Osteoblast (primary cell): ENCODE data around the gene SCARF1. TPM values are rescaled to one million over a fixed set of nuclear protein-coding genes. Genes with fewer than 3 reads are reported as not detected.
A peak's percentile ranks its signal among the peaks of the same experiment; 100 is the strongest.

Experiments used
- DNase-seq: peaks from one replicate; pipeline ENCODE4 v3.0.0; 2011; ENCODE audit warnings: low spot score, mixed read lengths; ENCODE audit not compliant: insufficient read length; ENCODE audit errors: missing footprints
- H2AFZ ChIP-seq: 2 replicates; pipeline ENCODE4 v1.6.0; 2011; ENCODE audit warnings: mild to moderate bottlenecking, low read length
- H3K27ac ChIP-seq: 2 replicates; pipeline ENCODE4 v1.5.1; 2011; ENCODE audit warnings: mild to moderate bottlenecking, low read depth, low read length, moderate library complexity
- H3K27me3 ChIP-seq: 2 replicates; pipeline ENCODE4 v1.6.0; 2012; ENCODE audit warnings: mild to moderate bottlenecking, control low read depth, inconsistent platforms, low read length, moderate library complexity; ENCODE audit not compliant: insufficient read depth
- H3K36me3 ChIP-seq: 2 replicates; pipeline ENCODE4 v1.5.1; 2011; ENCODE audit warnings: mild to moderate bottlenecking, low read length, control low read depth, moderate library complexity; ENCODE audit not compliant: insufficient read depth
- H3K4me1 ChIP-seq: 2 replicates; pipeline ENCODE4 v1.5.1; 2011; ENCODE audit warnings: mild to moderate bottlenecking, low read length, control low read depth, moderate library complexity; ENCODE audit not compliant: insufficient read depth
- H3K4me2 ChIP-seq: 2 replicates; pipeline ENCODE4 v1.6.0; 2011; ENCODE audit warnings: mild to moderate bottlenecking, low read length; ENCODE audit not compliant: insufficient read depth
- H3K4me3 ChIP-seq: fragments of 200-600 bp; sonication (generic); 3 replicates; pipeline ENCODE4 v1.5.1; 2012; ENCODE audit warnings: mild to moderate bottlenecking, low read length, inconsistent platforms; ENCODE audit not compliant: insufficient read depth
- H3K79me2 ChIP-seq: 2 replicates; pipeline ENCODE4 v1.6.0; 2012; ENCODE audit warnings: mild to moderate bottlenecking, low read length, control low read depth, inconsistent platforms; ENCODE audit not compliant: insufficient read depth
- H3K9me3 ChIP-seq: 2 replicates; pipeline ENCODE4 v1.5.1; 2011; ENCODE audit warnings: low read depth, low read length, control low read depth
- H4K20me1 ChIP-seq: 2 replicates; pipeline ENCODE4 v1.6.0; 2012; ENCODE audit warnings: mild to moderate bottlenecking, low read length, control low read depth; ENCODE audit not compliant: insufficient read depth
- CTCF ChIP-seq: IDR thresholded peaks from 2 replicates; pipeline ENCODE4 v1.5.1; 2011; ENCODE audit warnings: mild to moderate bottlenecking, low read depth, low read length, moderate library complexity; ENCODE audit errors: extremely low read depth
- total RNA-seq: library from RNA; depleted of rRNA; stranded (reverse); fragments of >200 nt; gene quantifications from 2 replicates; pipeline ENCODE4 v1.2.3, GENCODE V29; 2012

Gene SCARF1
- total RNA-seq, 1 donor: 1.4 TPM

- H4K20me1 ChIP-seq: no peaks in the 10 kb centered on the region
- no peaks in the 10 kb centered on the region for H3K27me3 ChIP-seq
- peak overlapping the region; percentile 60 for H3K27ac ChIP-seq
- peak; percentile 86 for DNase-seq
- H3K36me3 ChIP-seq: peaks cover 34% of the 10 kb centered on the region
- peak overlapping the region; percentile 93 for H3K4me2 ChIP-seq
- TF ChIP-seq CTCF: no peak
- peak overlapping the region; percentile 90 for H2AFZ ChIP-seq
- no peaks in the 10 kb centered on the region for H3K9me3 ChIP-seq
- H3K4me3 ChIP-seq: peak overlapping the region; percentile 79
- peaks cover 17% of the 10 kb centered on the region for H3K4me1 ChIP-seq
- no peaks in the 10 kb centered on the region for H3K79me2 ChIP-seq
Measured at GRCh38 chr17:1648173-1648962, 2.8 kb upstream of the SCARF1 start.

DNA sequence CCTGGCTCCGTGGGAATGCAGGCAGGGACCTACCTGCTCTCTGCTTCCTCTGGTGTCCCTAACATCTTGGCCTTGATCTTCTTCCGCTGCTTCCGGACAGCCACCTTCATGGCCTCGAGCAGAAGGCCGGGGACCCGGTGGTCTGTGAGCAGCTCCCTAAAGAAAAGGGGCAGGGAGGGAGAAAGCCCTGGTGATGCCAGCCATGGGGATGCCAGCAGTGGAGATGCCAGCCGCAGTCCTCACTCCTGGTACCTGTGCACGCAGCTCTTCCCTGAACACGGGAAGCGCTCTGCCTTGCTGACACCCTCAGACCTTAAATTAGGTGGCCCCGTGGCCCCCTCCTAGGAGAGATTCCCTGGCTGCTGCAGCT is 2.3 kb upstream of the SCARF1 start:
- Histone ChIP-seq H3K4me2 (peak overlapping the region; percentile 93), H3K36me3 (peaks cover 29% of the 10 kb centered on the region), H3K4me3 (no peak overlapping the region), H3K4me1 (peaks cover 17% of the 10 kb centered on the region), H2AFZ (no peak overlapping the region), H4K20me1 (no peaks in the 10 kb centered on the region), H3K27me3 (no peaks in the 10 kb centered on the region), H3K9me3 (no peaks in the 10 kb centered on the region), H3K27ac (no peak overlapping the region), H3K79me2 (no peaks in the 10 kb centered on the region)
- DNase-seq: peak; percentile 54
- no peak for TF ChIP-seq CTCF

GRCh38 chr17:1646199-1646875 is 805 bp upstream of the SCARF1 start:
- Histone ChIP-seq H3K4me3 (no peak overlapping the region), H4K20me1 (no peaks in the 10 kb centered on the region), H3K27ac (no peak overlapping the region), H3K9me3 (no peaks in the 10 kb centered on the region), H2AFZ (no peak overlapping the region), H3K4me1 (peaks cover 17% of the 10 kb centered on the region), H3K36me3 (peaks cover 14% of the 10 kb centered on the region), H3K4me2 (no peak overlapping the region), H3K79me2 (no peaks in the 10 kb centered on the region), H3K27me3 (no peaks in the 10 kb centered on the region)
- no peak for TF ChIP-seq CTCF
- DNase-seq: peak; percentile 54

DNA sequence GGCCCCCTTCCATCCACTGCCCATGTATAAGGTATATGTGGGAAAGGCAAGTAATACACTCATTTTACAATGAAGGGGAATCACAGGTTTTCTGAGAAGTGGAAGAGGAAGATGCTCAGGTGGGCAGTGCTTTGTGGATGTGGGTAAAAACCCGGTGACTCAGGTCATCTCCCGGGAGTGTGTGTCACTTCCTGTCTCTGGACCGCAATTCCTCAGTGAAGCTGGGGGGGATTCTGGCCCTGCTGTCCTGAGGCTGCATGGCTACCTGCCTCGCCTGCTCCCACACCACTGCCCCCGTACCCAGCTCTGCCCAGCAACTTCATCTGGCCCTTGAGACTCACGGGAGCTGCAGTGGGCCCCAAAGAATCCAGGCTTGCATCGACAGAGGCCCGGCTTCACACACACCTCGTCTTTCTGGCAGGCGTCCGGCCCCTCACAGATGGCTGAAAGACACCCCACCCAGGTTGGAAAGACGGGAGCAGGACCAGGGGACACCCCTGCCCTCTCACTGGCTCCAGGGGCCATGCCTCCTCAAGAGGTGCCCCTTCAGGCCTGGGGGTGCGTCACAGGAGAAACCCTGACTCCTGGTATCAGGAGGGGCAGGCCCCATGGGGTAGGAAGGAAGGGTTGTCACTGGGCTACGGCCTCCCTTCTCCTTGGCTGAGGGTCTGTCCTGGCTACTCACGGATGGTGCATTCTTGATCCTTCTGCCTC is 882 bp downstream of the SCARF1 start:
- TF ChIP-seq CTCF: no peak
- H2AFZ ChIP-seq: no peak overlapping the region
- no peak overlapping the region for H3K4me3 ChIP-seq
- no peaks in the 10 kb centered on the region for H4K20me1 ChIP-seq
- no peaks in the 10 kb centered on the region for H3K79me2 ChIP-seq
- H3K4me1 ChIP-seq: peaks cover 11% of the 10 kb centered on the region
- peak overlapping the region; percentile 81 for H3K4me2 ChIP-seq
- no peaks in the 10 kb centered on the region for H3K36me3 ChIP-seq
- H3K27ac ChIP-seq: no peak overlapping the region
- H3K27me3 ChIP-seq: no peaks in the 10 kb centered on the region
- peak; percentile 94 for DNase-seq
- H3K9me3 ChIP-seq: no peaks in the 10 kb centered on the region
